ENCODE results near the gene OSBPL1A. TPM values are rescaled to one million over a fixed set of nuclear protein-coding genes. Genes with fewer than 3 reads are reported as not detected.
A peak's percentile ranks its signal among the peaks of the same experiment; 100 is the strongest.
"Not testable (repeated sequence)": the region's sequence is repeated elsewhere in the genome, so short reads cannot be mapped to it uniquely, and the experiment has no call there.

Gene OSBPL1A
- total and polyA plus RNA-seq, 5 donors: 45.9 to 88.6 (median 72.9) TPM

DNA sequence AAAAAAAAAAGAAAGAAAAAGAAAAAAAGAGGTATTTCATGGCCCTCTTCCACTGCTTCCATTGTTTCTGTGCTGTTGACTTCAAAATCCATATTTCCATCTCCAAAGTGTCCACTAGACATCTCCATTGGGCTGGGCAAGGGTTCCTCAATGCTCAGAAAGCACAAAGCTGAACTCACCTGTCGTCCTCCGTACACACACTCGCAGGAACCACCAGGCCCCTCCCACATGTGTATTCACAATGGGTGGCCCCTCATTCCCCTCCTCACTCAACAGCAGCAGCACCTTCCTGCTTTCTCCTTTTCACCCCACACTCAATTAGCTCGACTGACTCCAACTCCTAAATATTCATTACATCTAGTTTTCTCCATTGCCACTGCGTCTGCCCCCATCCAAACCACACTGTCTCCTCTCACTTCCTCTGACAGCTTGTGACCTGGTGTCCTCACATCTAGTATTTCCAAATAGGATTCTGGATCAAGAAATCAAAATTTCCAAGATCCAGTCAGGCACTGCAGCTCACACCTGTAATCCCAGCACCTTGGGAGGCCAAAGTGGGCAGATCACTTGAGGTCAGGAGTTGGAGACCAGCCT, 25.2 kb downstream of the OSBPL1A start:
- H3K4me3 ChIP-seq (ENCODE audit: low read length): no peak overlapping the region
- ATAC-seq (no peak), DNase-seq (no peak)
- H3K9me3 ChIP-seq (ENCODE audit: control insufficient read depth, low read length): no peaks in the 10 kb centered on the region
- intact Hi-C loops (cut with DNase I): no loop called here
- WGBS: 93% methylated on average over 5 of the region's 5 CpGs
- no peaks in the 10 kb centered on the region for H3K4me1 ChIP-seq (ENCODE audit: control insufficient read depth, insufficient read depth, low read length)
- H3K27me3 ChIP-seq (ENCODE audit: control insufficient read depth, insufficient read depth): no peaks in the 10 kb centered on the region
- H3K27ac ChIP-seq (ENCODE audit: low read length): no peak overlapping the region

GRCh38 chr18:24370120-24370519, 27.5 kb downstream of the OSBPL1A start:
- ATAC-seq: peak in 1 of 2 donors; percentile 50
- Histone ChIP-seq H3K4me3 (ENCODE audit: low read length) (no peak overlapping the region), H3K27ac (ENCODE audit: low read length) (no peak overlapping the region), H3K27me3 (ENCODE audit: control insufficient read depth, insufficient read depth) (no peaks in the 10 kb centered on the region), H3K4me1 (ENCODE audit: control insufficient read depth, insufficient read depth, low read length) (no peaks in the 10 kb centered on the region), H3K9me3 (ENCODE audit: control insufficient read depth, low read length) (no peaks in the 10 kb centered on the region)
- WGBS: 80% methylated on average over 4 of the region's 4 CpGs
- intact Hi-C loops (cut with DNase I): no loop called here
- no peak for DNase-seq

DNA sequence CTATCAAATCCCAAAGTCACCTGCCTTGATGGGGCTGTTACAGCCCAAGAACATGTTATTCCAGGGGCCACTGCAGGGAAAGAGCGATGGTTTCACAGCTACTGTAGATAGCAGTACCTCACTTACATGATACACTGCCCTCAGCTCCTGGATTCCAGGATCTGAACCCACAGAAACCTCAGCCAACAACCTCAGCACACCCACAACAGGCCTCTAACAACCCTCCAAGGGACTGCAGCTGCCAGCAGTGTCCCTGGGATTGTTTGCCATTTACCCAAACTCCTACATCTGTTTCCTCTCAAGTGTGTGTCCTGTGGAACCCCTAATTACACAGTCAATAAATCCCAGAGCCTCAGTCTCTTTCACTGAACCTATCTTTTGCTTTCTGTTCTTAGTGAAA, 28.2 kb downstream of the OSBPL1A start:
- ATAC-seq: no peak
- no peak overlapping the region for H3K27ac ChIP-seq (ENCODE audit: low read length)
- H3K4me3 ChIP-seq (ENCODE audit: low read length): no peak overlapping the region
- H3K4me1 ChIP-seq (ENCODE audit: control insufficient read depth, insufficient read depth, low read length): no peaks in the 10 kb centered on the region
- H3K9me3 ChIP-seq (ENCODE audit: control insufficient read depth, low read length): no peaks in the 10 kb centered on the region
- DNase-seq: no peak
- 79% methylated on average over 1 of the region's 1 CpG for WGBS
- no peaks in the 10 kb centered on the region for H3K27me3 ChIP-seq (ENCODE audit: control insufficient read depth, insufficient read depth)
- intact Hi-C loops (cut with DNase I): loop anchor here in 2 of 4 donors (10.0 kb wide), 2 partner anchors 45 to 115 kb away; no protein-coding TSS in a partner anchor

GRCh38 chr18:24368749-24369148, 28.9 kb downstream of the OSBPL1A start:
- no peaks in the 10 kb centered on the region for H3K9me3 ChIP-seq (ENCODE audit: control insufficient read depth, low read length)
- intact Hi-C loops (cut with DNase I): loop anchor here in 2 of 4 donors (10.0 kb wide), 2 partner anchors 46 to 116 kb away; no protein-coding TSS in a partner anchor
- no peaks in the 10 kb centered on the region for H3K27me3 ChIP-seq (ENCODE audit: control insufficient read depth, insufficient read depth)
- no peaks in the 10 kb centered on the region for H3K4me1 ChIP-seq (ENCODE audit: control insufficient read depth, insufficient read depth, low read length)
- WGBS: 67% methylated on average over 3 of the region's 3 CpGs
- no peak overlapping the region for H3K4me3 ChIP-seq (ENCODE audit: low read length)
- no peak overlapping the region for H3K27ac ChIP-seq (ENCODE audit: low read length)
- DNase-seq (no peak), ATAC-seq (no peak)

DNA sequence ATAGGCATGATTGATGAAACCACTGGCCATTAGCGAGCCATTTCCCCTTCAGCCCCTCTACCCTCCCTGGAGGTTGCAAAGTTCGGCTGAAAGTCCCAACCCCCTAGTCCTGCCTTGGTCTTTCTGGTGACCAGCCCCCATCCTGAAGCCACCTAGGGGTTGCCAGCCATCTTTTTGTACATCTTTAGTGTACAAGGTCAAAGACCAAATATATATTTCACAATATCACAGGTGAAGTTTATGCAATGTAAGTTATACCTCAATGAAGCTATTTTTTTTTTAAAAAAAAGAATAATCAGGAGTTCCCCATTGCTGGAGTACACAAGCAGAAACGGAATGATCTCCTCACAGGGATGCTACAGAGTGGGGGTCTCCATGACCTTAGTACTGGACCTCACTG, 31.3 kb downstream of the OSBPL1A start:
- Histone ChIP-seq H3K9me3 (ENCODE audit: control insufficient read depth, low read length) (no peaks in the 10 kb centered on the region), H3K4me1 (ENCODE audit: control insufficient read depth, insufficient read depth, low read length) (no peaks in the 10 kb centered on the region), H3K27me3 (ENCODE audit: control insufficient read depth, insufficient read depth) (no peaks in the 10 kb centered on the region), H3K4me3 (ENCODE audit: low read length) (no peak overlapping the region), H3K27ac (ENCODE audit: low read length) (no peak overlapping the region)
- no peak for ATAC-seq
- intact Hi-C loops (cut with DNase I): loop anchor here in 2 of 4 donors (10.0 kb wide), 2 partner anchors 48 to 118 kb away; no protein-coding TSS in a partner anchor
- 92% methylated on average over 3 of the region's 3 CpGs for WGBS
- no peak for DNase-seq

DNA sequence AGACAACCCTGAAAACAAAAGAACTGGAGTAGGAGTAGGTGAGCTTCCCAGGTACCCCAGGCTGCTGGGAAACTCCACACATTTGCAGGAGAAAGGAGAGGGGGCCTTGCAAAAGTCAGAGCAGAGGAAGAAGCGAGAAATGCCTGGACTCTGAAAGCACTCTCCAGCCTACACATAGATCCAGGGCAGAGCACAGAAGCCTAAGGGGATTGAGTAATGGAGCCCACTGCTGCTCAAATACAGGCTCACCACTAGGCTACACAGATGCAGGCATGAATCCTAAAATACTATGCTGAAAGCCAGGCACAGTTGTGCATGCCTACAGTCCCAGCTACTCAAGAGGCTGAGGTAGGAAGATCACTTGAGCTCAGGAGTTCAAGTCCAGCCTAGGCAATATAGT, 33.4 kb downstream of the OSBPL1A start:
- WGBS: 100% methylated on average over 1 of the region's 1 CpG
- no peaks in the 10 kb centered on the region for H3K9me3 ChIP-seq (ENCODE audit: control insufficient read depth, low read length)
- ATAC-seq (no peak), DNase-seq (no peak)
- no peak overlapping the region for H3K27ac ChIP-seq (ENCODE audit: low read length)
- no peak overlapping the region for H3K4me3 ChIP-seq (ENCODE audit: low read length)
- H3K27me3 ChIP-seq (ENCODE audit: control insufficient read depth, insufficient read depth): no peaks in the 10 kb centered on the region
- intact Hi-C loops (cut with DNase I): loop anchor here in 2 of 4 donors (5.0 to 10.0 kb wide), 3 partner anchors 51 to 123 kb away; no protein-coding TSS in a partner anchor
- H3K4me1 ChIP-seq (ENCODE audit: control insufficient read depth, insufficient read depth, low read length): no peaks in the 10 kb centered on the region

GRCh38 chr18:24362757-24363156, 34.9 kb downstream of the OSBPL1A start:
- ATAC-seq (no peak), DNase-seq (no peak)
- Histone ChIP-seq H3K4me1 (ENCODE audit: control insufficient read depth, insufficient read depth, low read length) (no peaks in the 10 kb centered on the region), H3K9me3 (ENCODE audit: control insufficient read depth, low read length) (no peaks in the 10 kb centered on the region), H3K4me3 (ENCODE audit: low read length) (no peak overlapping the region), H3K27ac (ENCODE audit: low read length) (no peak overlapping the region), H3K27me3 (ENCODE audit: control insufficient read depth, insufficient read depth) (no peaks in the 10 kb centered on the region)
- intact Hi-C loops (cut with DNase I): loop anchor here in 2 of 4 donors (5.0 to 10.0 kb wide), 3 partner anchors 52 to 125 kb away; no protein-coding TSS in a partner anchor
- WGBS: 91% methylated on average over 1 of the region's 1 CpG

- H3K9me3 ChIP-seq (ENCODE audit: control insufficient read depth, low read length); DNase-seq; H3K4me1 ChIP-seq (ENCODE audit: control insufficient read depth, insufficient read depth, low read length); H3K4me3 ChIP-seq (ENCODE audit: low read length); H3K27ac ChIP-seq (ENCODE audit: low read length); H3K27me3 ChIP-seq (ENCODE audit: control insufficient read depth, insufficient read depth): not testable (repeated sequence)
- peak in 1 of 2 donors; percentile 62 for ATAC-seq
- 31% methylated on average over 9 of the region's 9 CpGs for WGBS
- intact Hi-C loops (cut with DNase I): loop anchor here in 3 of 4 donors (2.0 to 10.0 kb wide), 4 partner anchors 55 to 129 kb away; no protein-coding TSS in a partner anchor
Observed at GRCh38 chr18:24359787-24360530, 37.7 kb downstream of the OSBPL1A start.

GRCh38 chr18:24354278-24354677, 43.3 kb downstream of the OSBPL1A start:
- WGBS: 84% methylated on average over 6 of the region's 6 CpGs

DNA sequence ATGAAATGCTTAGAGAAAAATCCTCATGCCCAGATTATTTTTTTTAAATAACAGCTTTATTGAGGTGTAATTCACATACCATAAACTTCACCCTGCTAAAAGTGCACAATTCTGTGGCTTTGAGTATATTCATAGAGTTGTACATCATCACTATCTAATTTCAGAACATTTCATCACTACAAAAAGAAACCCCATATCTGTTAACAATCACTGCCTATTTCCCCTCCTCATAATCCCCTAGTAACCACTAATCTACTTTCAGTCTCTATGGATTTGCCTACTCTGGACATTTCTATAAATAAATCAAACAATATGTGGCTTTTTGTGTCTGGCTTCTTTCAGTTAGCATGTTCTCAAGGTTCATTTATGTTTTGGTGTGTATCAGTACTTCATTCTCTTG, 51.4 kb downstream of the OSBPL1A start:
- no peaks in the 10 kb centered on the region for H3K27me3 ChIP-seq (ENCODE audit: control insufficient read depth, insufficient read depth)
- DNase-seq (no peak), ATAC-seq (no peak)
- no peaks in the 10 kb centered on the region for H3K9me3 ChIP-seq (ENCODE audit: control insufficient read depth, low read length)
- no peak overlapping the region for H3K27ac ChIP-seq (ENCODE audit: low read length)
- no peak overlapping the region for H3K4me3 ChIP-seq (ENCODE audit: low read length)
- intact Hi-C loops (cut with DNase I): no loop called here
- no peaks in the 10 kb centered on the region for H3K4me1 ChIP-seq (ENCODE audit: control insufficient read depth, insufficient read depth, low read length)

More at GRCh38 chr18:24354278-24354677, 43.3 kb downstream of the OSBPL1A start:
- intact Hi-C loops (cut with DNase I): no loop called here
- Histone ChIP-seq H3K9me3 (ENCODE audit: control insufficient read depth, low read length) (no peaks in the 10 kb centered on the region), H3K27ac (ENCODE audit: low read length) (no peak overlapping the region), H3K4me3 (ENCODE audit: low read length) (no peak overlapping the region), H3K4me1 (ENCODE audit: control insufficient read depth, insufficient read depth, low read length) (no peaks in the 10 kb centered on the region), H3K27me3 (ENCODE audit: control insufficient read depth, insufficient read depth) (no peaks in the 10 kb centered on the region)
- DNase-seq (no peak), ATAC-seq (no peak)

DNA sequence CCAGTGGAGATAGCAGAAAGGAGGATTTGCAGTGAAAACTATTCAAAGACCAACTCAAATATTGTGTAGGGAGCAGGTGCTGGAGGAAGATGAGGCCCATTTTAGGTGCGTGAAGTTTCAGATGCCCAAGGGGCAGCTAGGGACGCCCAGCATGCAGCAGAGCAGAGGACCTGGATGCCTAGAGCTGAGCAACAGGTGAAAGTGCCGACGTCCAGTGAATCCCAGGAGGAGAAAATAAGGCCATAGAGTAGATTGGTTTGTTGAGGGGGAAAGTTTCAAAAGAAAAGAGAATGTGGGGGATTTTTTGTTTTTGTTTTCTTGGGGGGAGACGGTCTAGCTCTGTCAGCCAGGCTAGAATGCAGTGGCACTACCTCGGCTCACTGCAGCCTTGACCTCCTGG, 53.1 kb downstream of the OSBPL1A start:
- Histone ChIP-seq H3K27me3 (ENCODE audit: control insufficient read depth, insufficient read depth) (no peaks in the 10 kb centered on the region), H3K9me3 (ENCODE audit: control insufficient read depth, low read length) (no peaks in the 10 kb centered on the region), H3K4me3 (ENCODE audit: low read length) (no peak overlapping the region), H3K27ac (ENCODE audit: low read length) (no peak overlapping the region), H3K4me1 (ENCODE audit: control insufficient read depth, insufficient read depth, low read length) (no peaks in the 10 kb centered on the region)
- 96% methylated on average over 6 of the region's 6 CpGs for WGBS
- intact Hi-C loops (cut with DNase I): no loop called here
- no peak for ATAC-seq
- no peak for DNase-seq
